Fibroblast of skin of abdomen (primary cell): ENCODE results near the gene RAD51B.

Source experiments
- DNase-seq: peaks from one replicate; pipeline ENCODE4 v3.0.0-alpha.2; 2013

The RAD51B gene

DNA sequence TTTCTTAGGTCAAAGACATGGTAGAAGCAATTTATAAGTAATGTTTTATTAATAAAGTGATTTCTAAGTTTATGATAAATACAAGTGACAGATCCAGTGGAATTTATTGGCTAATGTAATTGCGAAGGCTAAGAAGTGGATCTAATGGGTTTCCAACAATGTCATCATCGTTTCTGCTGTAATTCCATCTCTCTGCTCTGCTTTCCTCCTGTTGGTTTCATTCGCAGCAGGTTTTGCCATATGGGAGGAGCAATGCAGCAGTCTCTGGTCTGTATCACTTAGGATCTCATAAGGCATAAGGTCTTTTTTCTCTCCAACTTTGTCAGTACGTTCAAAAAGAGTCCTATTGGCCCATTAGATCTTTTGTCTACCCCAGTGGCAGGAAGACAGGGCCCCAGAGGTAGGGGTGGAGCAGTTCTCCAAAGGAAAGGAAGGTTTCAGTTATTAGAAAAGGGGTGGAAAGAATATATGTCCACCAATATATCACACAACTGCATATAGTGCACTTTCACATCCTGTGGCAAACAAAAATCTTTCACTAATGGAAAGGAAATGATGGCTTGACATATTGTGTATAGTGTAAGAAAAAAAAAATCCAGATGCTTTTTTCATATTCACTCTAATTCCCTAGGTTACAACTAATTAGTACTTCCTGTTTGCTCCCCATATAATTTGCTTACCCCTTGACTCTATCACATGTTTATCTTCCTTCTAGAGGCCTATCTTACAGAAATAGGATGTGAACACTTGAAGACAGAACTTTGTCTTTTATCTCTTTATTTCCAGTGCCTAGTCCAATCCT is 522.0 kb downstream of the RAD51B start:
- no peak for DNase-seq

DNA sequence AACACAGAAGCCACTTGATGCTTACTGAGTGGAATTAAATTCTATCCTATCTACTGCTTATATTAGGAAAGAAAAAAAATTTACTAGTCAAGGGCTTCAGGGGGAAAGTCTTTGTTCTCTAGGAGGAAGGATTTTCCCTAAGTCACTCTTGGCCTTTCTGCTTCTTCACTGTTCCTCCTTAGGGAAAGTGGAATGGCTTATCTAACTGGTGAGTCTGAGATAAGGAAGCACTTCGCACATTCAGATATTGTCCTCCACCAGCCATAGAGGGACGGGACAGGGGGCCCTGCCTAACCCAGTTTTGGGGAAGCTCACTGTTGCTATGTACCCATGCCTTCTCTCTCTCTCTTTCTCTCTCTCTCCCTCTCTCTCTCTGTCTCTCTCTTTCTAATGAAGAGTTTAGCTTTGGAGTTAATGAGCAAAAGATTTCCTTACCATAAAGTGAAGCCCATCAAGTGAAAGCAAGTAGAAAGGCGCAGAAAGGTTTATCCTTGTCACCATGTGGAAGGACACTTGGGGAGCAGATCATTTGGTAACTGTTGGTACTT is 522.7 kb downstream of the RAD51B start:
- no peak for DNase-seq

- no peak for DNase-seq
Observed at GRCh38 chr14:68343534-68344118, 524.0 kb downstream of the RAD51B start.

GRCh38 chr14:68345738-68346137 is 526.2 kb downstream of the RAD51B start:
- no peak for DNase-seq

GRCh38 chr14:68346556-68347343 is 527.2 kb downstream of the RAD51B start:
- DNase-seq: no peak

DNA sequence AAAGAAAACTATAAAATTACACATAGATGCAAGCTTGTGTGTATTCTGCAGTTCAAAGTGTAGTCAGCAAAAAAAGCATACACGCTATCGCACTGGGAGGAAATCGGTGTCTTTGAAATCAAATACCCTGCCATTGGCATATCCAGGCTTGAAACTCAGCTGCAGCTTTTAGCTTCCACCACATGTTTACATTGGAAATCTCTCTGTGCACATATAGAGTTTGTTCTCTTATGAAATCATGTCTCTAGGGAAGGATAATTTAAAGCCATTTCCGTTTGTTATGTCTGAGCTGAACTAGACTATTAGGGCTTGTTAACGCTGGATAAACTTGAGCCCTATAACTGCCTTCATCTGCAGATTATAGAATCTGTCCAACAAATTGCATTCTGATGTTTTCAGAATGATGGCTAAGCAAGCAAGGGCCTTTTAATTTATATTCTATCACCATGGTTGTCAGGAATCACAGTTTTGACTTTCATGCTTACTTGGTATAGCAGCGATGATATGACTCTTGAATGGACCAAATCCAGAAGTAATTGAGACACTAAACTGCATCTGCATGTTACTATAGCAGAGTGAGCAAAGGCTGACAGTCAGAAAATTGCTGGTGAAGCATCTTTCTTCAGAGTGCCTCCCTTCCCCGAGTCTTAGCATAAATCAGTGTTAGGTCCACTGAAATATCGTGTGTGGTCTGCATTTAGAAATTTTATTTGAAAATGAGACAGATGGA is 530.5 kb downstream of the RAD51B start:
- DNase-seq: peak; percentile 87

DNA sequence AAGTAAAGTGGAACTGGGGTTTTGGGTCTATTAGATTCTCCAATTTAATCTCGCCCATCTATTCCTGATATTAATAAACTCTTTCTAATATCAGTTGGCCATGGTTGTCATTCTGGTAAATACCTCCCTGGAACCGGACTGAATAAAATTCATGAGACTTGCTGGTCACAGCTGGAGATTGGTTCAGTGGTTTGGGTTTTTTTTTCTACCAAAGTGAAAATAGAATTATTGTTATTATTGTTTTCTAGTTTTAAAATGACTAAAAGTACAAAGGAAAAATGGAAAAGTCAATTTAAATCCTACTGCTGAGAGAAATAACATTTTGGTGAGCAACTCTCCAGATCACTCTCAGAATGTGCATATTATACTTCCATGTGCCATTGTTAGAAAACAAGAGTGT is 535.8 kb downstream of the RAD51B start:
- no peak for DNase-seq

DNA sequence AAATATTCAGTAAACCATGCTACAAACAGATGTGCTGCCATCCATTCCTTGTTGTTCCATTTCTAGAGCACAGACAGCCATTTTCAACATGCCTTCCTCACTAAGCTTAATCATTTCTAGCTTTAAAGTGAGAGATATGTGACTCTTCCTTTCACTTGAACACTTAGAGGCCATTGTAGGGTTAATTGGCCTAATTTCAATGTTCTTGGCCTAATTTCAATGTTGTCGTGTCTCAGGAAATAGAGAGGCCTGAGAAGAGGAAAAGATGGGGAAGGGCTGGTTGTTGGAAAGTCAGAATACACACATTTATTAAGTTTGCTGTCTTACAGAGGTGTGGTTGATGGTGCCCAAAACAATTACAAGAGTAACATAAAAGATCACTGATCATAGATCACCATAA is 538.2 kb downstream of the RAD51B start:
- no peak for DNase-seq

GRCh38 chr14:68358500-68358899 is 538.9 kb downstream of the RAD51B start:
- DNase-seq: no peak

- DNase-seq: no peak
Observed at GRCh38 chr14:68359022-68359836, 539.6 kb downstream of the RAD51B start.

DNA sequence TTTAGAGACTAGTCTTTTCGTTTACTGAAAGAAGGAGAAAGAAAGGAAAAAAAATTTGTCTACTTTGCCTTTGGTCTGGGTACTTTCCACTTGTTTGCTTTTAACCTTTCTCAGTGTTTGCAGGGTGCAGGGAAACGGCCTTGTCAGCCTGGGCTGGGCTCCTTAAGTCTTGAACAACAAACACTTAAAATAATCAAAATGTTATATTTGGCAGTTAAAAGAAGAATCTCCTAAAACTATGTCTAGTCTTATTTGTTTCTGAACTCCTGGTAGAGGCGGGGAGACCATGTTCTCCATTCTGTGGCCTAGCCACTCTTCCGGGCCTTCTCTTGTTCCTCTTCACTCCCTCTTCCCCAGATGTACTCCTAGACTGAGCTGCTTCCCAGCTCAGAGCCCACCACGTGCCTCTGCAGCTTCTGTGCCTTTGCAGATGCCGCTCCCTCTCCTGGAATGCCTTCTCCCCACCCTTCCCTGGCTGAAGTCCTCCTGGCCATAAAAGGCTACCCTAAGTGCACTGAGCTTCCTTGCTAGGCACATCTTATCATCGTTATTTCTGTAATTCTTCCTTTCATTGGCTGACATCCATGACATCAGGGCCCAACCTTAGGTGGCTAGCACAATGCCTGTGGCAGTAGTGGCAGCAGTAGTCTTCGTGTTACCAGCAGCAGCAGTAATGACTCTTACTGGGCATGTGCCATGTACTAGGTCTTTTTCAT is 540.4 kb downstream of the RAD51B start:
- DNase-seq: peak; percentile 55

DNA sequence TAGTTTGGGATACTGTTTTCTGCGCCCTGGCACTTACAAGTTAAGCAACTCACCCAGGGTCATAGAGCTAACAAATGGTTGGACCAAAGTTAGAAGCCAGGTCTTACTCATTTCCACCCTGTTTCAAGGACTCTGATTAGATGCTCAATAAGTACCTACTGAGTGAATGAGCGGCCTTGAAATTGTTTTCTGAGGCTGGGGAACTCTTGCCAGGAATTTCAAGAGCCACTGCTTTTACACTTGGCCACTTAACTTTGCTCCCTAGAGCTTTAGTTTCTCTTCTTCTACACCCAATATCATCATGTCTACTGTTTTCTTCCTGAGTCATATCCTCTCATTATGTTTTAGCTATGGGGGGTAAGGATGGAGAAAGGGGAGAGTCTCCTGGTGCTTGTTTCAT is 541.7 kb downstream of the RAD51B start:
- peak; percentile 68 for DNase-seq

- no peak for DNase-seq
Observed at GRCh38 chr14:68362846-68363245, 543.3 kb downstream of the RAD51B start.

GRCh38 chr14:68363466-68363842 is 543.9 kb downstream of the RAD51B start:
- DNase-seq: no peak

DNA sequence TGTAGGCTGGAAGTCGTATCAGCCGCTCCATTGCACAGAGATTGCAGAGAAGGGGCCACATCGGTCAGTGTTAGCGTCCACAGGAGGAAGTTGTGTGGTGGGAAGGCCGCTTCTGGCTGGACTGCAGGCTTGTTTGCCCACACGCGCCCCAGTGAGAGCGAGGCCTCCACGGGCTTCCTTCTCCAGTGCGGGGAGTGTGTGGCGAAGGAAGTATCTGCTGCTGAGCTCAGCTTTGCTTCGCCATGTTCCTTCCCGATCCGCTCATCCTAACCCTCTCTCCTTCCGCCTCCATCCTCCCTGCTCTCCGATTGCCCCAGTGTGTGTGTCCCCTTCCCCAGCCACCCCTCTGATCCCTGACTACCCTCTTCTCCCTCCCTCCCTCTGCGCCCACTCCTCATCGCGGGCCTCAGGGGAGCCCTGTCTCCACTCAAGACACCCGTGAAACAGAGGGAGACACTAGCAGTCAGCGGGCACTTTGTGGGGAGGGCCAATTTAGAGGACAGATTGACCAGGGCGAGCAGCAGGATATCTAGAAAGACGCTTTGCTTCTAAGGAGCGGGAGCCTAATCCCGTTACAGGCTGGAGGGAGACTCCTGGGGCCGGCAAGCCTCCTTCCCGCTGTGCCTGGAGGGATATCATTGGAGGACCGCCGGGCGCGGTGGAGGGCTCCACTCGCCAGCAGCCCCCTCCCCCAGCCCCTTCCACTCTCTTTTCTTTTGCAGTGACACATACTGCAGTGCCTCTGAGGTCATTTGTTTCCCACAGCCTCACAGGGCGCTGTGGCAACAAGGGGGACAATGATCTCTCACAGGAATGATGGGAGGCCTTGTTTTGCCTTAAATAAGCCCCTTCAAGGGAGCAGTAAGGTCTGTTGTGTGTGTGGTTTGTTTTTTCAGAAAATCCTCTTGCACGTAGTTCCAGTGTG is 544.5 kb downstream of the RAD51B start:
- DNase-seq: peak; percentile 26

GRCh38 chr14:68364792-68365192 is 545.2 kb downstream of the RAD51B start:
- DNase-seq: peak; percentile 13

DNA sequence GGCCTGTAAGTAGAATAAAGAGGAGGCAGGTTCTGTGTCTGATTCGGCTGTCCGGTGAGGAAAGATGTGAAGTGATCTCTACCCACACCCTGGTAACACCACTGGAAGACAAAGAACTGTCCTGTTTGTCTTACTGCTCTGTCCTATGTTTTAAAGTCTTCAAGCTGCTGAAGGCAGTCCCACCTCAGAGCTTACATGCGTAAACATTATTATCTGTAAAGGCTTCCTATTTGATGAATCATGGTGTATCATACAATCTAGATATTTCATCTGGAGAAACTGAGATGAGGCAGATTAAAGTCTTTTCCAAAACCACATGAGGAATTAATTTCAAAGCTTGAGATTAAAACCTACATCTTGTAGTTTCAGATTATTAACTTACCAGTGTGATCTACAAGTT is 545.6 kb downstream of the RAD51B start:
- DNase-seq: peak; percentile 65

DNA sequence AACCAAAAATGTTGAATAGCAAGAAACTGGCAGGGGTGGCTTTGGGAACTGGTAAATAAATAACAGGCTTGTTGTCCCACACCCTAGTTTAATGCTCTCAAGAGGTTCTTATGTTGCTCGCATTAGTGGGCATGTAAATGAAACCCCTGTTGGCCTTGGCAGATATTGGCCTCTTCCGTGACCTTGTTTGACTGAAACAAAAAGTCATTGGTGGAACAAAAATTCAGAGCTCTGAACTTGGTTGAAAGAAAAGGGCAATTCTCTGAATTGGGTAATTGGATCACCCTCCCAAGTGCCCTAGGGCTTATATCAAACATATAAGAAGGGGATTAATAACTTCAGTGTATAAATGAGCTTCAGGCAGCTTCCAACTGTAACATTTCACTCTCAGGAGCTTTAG is 547.1 kb downstream of the RAD51B start:
- DNase-seq: no peak

DNA sequence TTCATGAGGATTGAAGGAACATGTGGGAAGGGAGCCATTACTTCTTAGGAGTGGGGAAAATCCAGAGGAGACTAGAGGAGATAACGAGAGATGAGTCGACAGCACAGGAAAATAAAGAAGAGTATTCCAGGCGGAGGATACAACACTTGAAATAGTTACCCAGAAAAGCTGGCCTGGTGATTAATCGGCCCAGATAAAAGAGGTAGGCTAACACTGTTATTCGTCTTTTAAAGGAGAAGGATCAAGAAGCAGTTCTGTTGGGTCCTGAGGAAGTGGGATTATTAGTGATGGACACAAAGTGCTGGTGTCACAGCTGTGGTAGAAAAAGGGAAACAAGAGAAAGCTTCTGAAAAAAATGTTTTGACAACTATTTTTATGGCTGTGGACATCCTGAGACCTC is 548.0 kb downstream of the RAD51B start:
- no peak for DNase-seq

DNA sequence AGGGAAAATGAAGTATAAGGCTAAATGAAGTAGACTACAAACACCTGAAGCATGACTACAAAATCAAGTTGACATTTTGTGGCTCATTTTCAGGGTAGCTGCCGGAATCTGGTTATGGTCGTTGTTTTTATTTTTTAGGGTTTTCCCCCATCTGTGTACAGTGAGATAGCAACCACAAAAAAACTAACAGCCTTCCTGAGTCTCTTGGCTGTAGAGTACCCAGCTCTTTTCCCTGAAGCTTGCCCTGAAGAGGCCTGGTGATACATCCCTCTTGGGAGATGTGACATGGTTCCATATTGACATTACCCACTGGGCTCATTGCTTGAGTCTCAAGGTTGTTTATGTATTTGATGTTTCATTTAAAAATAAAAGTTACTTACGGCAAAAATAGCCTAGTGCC is 549.3 kb downstream of the RAD51B start:
- no peak for DNase-seq
